Measurements from ENCODE around the gene RPS5. TPM values are rescaled to one million over a fixed set of nuclear protein-coding genes. Genes with fewer than 3 reads are reported as not detected.

RPS5 gene
- total and polyA plus RNA-seq, 9 of the 15 experiments (the other 6 are each of a cell fraction or from before 2014, with no cell fraction given): 1,228 to 3,570 (median 2,484) TPM

DNA sequence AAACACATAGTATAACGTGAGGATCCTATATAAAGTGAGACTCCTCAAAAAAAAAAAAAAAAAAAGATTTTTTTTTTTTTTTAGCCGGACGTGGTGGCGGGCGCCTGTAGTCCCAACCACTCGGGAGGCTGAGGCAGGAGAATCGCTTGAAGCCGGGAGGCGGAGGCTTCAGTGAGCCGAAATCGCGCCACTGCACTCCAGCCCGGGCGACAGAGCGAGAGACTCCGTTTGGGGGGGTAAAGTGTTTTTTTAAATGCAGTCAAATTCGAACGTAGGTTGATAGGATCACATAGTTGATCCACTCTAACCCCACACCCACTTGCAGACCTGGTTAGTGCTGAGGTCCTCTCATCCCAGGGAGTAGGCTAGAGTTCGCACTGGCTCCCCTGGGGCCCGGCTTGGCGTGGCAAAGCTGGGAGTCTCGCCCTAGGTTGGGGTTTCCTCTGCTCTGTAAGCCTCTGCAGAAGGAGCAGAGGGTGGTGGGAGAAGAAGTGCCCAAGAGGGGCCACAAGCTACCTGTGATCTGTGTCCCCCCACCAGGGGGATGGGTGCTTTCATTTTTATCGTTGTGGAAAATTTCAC, 14.9 kb downstream of the RPS5 start:
- DNase-seq (ENCODE audit: extremely low read depth in 1 of 4, low spot score in 3 of 4): peak in 2 of 4 experiments; percentile 12 to 16
- no peaks in the 10 kb centered on the region for H4K20me1 ChIP-seq (replicated peaks; ENCODE audit: control insufficient read depth, insufficient read depth, low read length)
- ATAC-seq: peak; percentile 1; the same call in 1 of the 3 replicates
- no peaks in the 10 kb centered on the region for H3K27me3 ChIP-seq (ENCODE audit: control insufficient read depth in 2 of 2, insufficient read depth in 2 of 2, low read length in 2 of 2)
- BruUV-seq (replicated peaks): TSS peak; percentile 64
- no peaks in the 10 kb centered on the region for H3K9me3 ChIP-seq (replicated peaks; ENCODE audit: control insufficient read depth, insufficient read depth, low read depth, low read length)
- ChIA-PET CTCF (ENCODE audit: low intra/inter-chr PET ratio) (no interaction called here), POLR2A (no interaction called here)
- in situ Hi-C loops (cut with MboI): no loop called here
- H3K4me2 ChIP-seq (ENCODE audit: insufficient read depth, low read length): peak overlapping the region; percentile 82
- peak overlapping the region; percentile 72 for H3K4me3 ChIP-seq
- no peaks in the 10 kb centered on the region for H3K9me1 ChIP-seq (ENCODE audit: control insufficient read depth, insufficient read depth, low read length)
- H3K36me3 ChIP-seq (ENCODE audit: control insufficient read depth, insufficient read depth, low read length): peaks cover 7% of the 10 kb centered on the region; the same call in 2 of the 3 replicates
- intact Hi-C loops (cut with micrococcal nuclease): loop anchor here (2.0 to 10.0 kb wide), 2 partner anchors 177 to 219 kb away; partner anchors contain the start of genes ZNF274 and ZNF544
- peak overlapping the region; percentile 84; the same call in 1 of the 2 replicates for H2AFZ ChIP-seq (ENCODE audit: low read depth, low read length)
- no peak for FAIRE-seq
- peak overlapping the region; percentile 70 for H3K27ac ChIP-seq (ENCODE audit: extremely low read depth, low read depth, low read length)
- peaks cover 31 to 53% of the 10 kb centered on the region in 2 experiments for H3K4me1 ChIP-seq (replicated peaks in 1 of 2; ENCODE audit: control insufficient read depth in 2 of 2, insufficient read depth in 2 of 2, low read length in 2 of 2)
- peaks cover 32% of the 10 kb centered on the region for H3K79me2 ChIP-seq (ENCODE audit: control insufficient read depth, insufficient read depth, low read length)
- WGBS (ENCODE audit: insufficient coverage, low coverage, missing lambda C conversion rate): 3% methylated on average over 23 of the region's 23 CpGs
- H3K9ac ChIP-seq (ENCODE audit: insufficient read depth in 1 of 2, low read depth in 2 of 2, low read length in 2 of 2): peak overlapping the region; percentile 70 to 91
- TF ChIP-seq ZNF282 (CRISPR knock-in tag; IDR thresholded peaks at IDR 0.05) (no peak), ZNF316 (IDR thresholded peaks at IDR 0.05) (no peak), BHLHE40 (IDR thresholded peaks at IDR 0.05; ENCODE audit: low read length) (no peak), MCM7 (IDR thresholded peaks at IDR 0.05) (no peak), GABPA (tag; conservative IDR thresholded peaks at IDR 0.05; ENCODE audit: low read depth) (0 out of 2 replicates have a peak, but pooled peaks have one; percentile 23), MTF1 (CRISPR knock-in tag; IDR thresholded peaks at IDR 0.05; ENCODE audit: borderline replicate concordance) (no peak), ZNF830 (CRISPR knock-in tag; IDR thresholded peaks at IDR 0.05) (no peak), DNMT1 (IDR thresholded peaks at IDR 0.05) (no peak), ZNF384 (IDR thresholded peaks at IDR 0.05; ENCODE audit: low read depth, low read length) (peak; percentile 47), SMAD4 (CRISPR knock-in tag; conservative IDR thresholded peaks at IDR 0.05) (0 out of 2 replicates have a peak, but pooled peaks have one; percentile 27), SRSF1 (IDR thresholded peaks at IDR 0.05; ENCODE audit: low read depth, low read length) (no peak)
- TF ChIP-seq, protein P1, sequence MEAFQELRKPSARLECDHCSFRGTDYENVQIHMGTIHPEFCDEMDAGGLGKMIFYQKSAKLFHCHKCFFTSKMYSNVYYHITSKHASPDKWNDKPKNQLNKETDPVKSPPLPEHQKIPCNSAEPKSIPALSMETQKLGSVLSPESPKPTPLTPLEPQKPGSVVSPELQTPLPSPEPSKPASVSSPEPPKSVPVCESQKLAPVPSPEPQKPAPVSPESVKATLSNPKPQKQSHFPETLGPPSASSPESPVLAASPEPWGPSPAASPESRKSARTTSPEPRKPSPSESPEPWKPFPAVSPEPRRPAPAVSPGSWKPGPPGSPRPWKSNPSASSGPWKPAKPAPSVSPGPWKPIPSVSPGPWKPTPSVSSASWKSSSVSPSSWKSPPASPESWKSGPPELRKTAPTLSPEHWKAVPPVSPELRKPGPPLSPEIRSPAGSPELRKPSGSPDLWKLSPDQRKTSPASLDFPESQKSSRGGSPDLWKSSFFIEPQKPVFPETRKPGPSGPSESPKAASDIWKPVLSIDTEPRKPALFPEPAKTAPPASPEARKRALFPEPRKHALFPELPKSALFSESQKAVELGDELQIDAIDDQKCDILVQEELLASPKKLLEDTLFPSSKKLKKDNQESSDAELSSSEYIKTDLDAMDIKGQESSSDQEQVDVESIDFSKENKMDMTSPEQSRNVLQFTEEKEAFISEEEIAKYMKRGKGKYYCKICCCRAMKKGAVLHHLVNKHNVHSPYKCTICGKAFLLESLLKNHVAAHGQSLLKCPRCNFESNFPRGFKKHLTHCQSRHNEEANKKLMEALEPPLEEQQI (IDR thresholded peaks at IDR 0.05): no peak
- TF ChIP-seq, protein P2, sequence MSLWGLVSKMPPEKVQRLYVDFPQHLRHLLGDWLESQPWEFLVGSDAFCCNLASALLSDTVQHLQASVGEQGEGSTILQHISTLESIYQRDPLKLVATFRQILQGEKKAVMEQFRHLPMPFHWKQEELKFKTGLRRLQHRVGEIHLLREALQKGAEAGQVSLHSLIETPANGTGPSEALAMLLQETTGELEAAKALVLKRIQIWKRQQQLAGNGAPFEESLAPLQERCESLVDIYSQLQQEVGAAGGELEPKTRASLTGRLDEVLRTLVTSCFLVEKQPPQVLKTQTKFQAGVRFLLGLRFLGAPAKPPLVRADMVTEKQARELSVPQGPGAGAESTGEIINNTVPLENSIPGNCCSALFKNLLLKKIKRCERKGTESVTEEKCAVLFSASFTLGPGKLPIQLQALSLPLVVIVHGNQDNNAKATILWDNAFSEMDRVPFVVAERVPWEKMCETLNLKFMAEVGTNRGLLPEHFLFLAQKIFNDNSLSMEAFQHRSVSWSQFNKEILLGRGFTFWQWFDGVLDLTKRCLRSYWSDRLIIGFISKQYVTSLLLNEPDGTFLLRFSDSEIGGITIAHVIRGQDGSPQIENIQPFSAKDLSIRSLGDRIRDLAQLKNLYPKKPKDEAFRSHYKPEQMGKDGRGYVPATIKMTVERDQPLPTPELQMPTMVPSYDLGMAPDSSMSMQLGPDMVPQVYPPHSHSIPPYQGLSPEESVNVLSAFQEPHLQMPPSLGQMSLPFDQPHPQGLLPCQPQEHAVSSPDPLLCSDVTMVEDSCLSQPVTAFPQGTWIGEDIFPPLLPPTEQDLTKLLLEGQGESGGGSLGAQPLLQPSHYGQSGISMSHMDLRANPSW (CRISPR knock-in tag; IDR thresholded peaks at IDR 0.05): no peak
- TF ChIP-seq, protein P3, sequence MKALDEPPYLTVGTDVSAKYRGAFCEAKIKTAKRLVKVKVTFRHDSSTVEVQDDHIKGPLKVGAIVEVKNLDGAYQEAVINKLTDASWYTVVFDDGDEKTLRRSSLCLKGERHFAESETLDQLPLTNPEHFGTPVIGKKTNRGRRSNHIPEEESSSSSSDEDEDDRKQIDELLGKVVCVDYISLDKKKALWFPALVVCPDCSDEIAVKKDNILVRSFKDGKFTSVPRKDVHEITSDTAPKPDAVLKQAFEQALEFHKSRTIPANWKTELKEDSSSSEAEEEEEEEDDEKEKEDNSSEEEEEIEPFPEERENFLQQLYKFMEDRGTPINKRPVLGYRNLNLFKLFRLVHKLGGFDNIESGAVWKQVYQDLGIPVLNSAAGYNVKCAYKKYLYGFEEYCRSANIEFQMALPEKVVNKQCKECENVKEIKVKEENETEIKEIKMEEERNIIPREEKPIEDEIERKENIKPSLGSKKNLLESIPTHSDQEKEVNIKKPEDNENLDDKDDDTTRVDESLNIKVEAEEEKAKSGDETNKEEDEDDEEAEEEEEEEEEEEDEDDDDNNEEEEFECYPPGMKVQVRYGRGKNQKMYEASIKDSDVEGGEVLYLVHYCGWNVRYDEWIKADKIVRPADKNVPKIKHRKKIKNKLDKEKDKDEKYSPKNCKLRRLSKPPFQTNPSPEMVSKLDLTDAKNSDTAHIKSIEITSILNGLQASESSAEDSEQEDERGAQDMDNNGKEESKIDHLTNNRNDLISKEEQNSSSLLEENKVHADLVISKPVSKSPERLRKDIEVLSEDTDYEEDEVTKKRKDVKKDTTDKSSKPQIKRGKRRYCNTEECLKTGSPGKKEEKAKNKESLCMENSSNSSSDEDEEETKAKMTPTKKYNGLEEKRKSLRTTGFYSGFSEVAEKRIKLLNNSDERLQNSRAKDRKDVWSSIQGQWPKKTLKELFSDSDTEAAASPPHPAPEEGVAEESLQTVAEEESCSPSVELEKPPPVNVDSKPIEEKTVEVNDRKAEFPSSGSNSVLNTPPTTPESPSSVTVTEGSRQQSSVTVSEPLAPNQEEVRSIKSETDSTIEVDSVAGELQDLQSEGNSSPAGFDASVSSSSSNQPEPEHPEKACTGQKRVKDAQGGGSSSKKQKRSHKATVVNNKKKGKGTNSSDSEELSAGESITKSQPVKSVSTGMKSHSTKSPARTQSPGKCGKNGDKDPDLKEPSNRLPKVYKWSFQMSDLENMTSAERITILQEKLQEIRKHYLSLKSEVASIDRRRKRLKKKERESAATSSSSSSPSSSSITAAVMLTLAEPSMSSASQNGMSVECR (CRISPR knock-in tag; IDR thresholded peaks at IDR 0.05): no peak
